HCT116 (cell line): ENCODE measurements around the gene CACNA2D3. TPM values are rescaled to one million over a fixed set of nuclear protein-coding genes. Genes with fewer than 3 reads are reported as not detected.

Source experiments
- ATAC-seq: fragments of 200-7000 bp; cut with Tn5 transposase; 2 replicates; pipeline ENCODE4 v1.9.1; 2020; ENCODE audit warnings: mild to moderate bottlenecking, moderate library complexity
- BruUV-seq: library from RNA; stranded (reverse); fragments of 400-500 nt; replicated peaks from 2 replicates; lab custom pipeline; 2021; lab: Mats Ljungman, UMichigan
- CTCF ChIA-PET: fragments of 300-600 bp; sonication (Branson Sonifier 250); formaldehyde crosslinking; loops from one replicate; lab custom pipeline; 2021; ENCODE audit warnings: antibody characterized with exemption; lab: Charles Lee
- POLR2A ChIA-PET: fragments of 300-600, 350-600 bp; sonication (Branson Sonifier 250); formaldehyde crosslinking; loops from one replicate; lab custom pipeline; 2021; ENCODE audit warnings: antibody characterized with exemption; lab: Charles Lee
- RAD21 ChIA-PET, 2 experiments: fragments of 300-600 bp; sonication (Branson Sonifier 250); formaldehyde crosslinking; loops; one replicate each; lab custom pipeline; 2023; ENCODE audit warnings: low total read pairs in 2 of 2; ENCODE audit not compliant: uncharacterized antibody in 2 of 2, unreplicated experiment in 2 of 2, low non-redundant PET in 1 of 2; lab: Charles Lee
- DNase-seq: peaks from one replicate; pipeline ENCODE4 v3.0.0-alpha.2; 2010; ENCODE audit warnings: low read depth, low spot score
- H2AFZ ChIP-seq: fragments of 200-600 bp; shearing (Covaris generic), sonication (generic); 2 replicates; pipeline ENCODE4 v1.6.1; 2017; ENCODE audit warnings: low read depth, mixed run types, mixed read lengths, antibody characterized with exemption, low read length; ENCODE audit not compliant: poor library complexity, severe bottlenecking
- H3K27ac ChIP-seq: 2 replicates; pipeline ENCODE4 v1.5.1; 2012; ENCODE audit warnings: low read depth, low read length
- H3K27me3 ChIP-seq: fragments of 200-600 bp; sonication (generic); 2 replicates; pipeline ENCODE4 v1.6.1; 2016; ENCODE audit warnings: mixed run types, low read length, mixed read lengths; ENCODE audit not compliant: insufficient read depth
- H3K36me3 ChIP-seq, 2 experiments: fragments of 200-500 bp in 1 of 2; fragments of 200-600 bp in 1 of 2; sonication (Bioruptor generic) in 1 of 2; sonication (generic) in 1 of 2; 2 replicates each; pipeline versions ENCODE4 v1.5.1 to v1.6.1; 2014 to 2016; ENCODE audit warnings: low read length in 2 of 2, inconsistent platforms in 1 of 2, mixed read lengths in 1 of 2, mixed run types in 1 of 2; ENCODE audit not compliant: insufficient read depth in 2 of 2, control insufficient read depth in 1 of 2
- H3K4me1 ChIP-seq, 2 experiments: fragments of 200-600 bp in 1 of 2; sonication (generic) in 1 of 2; 2 replicates each; pipeline versions ENCODE4 v1.5.1 to v1.6.1; 2012 to 2017; ENCODE audit warnings: low read length in 2 of 2, inconsistent platforms in 1 of 2, mild to moderate bottlenecking in 1 of 2, mixed read lengths in 1 of 2, mixed run types in 1 of 2, moderate library complexity in 1 of 2; ENCODE audit not compliant: insufficient read depth in 2 of 2, control insufficient read depth in 1 of 2
- H3K4me2 ChIP-seq: fragments of 200-600 bp; sonication (generic); 2 replicates; pipeline ENCODE4 v1.6.1; 2017; ENCODE audit warnings: mixed run types, low read length, mixed read lengths
- H3K4me3 ChIP-seq, 2 experiments: fragments of 200-600 bp in 1 of 2; sonication (generic) in 1 of 2; replicated peaks in 1 of 2; 2 replicates each; pipeline ENCODE4 v1.5.1; 2011 to 2016; ENCODE audit warnings: low read length in 2 of 2, control low read depth in 1 of 2, low read depth in 1 of 2, mild to moderate bottlenecking in 1 of 2, mixed read lengths in 1 of 2, mixed run types in 1 of 2
- H3K79me2 ChIP-seq: fragments of 200-600 bp; sonication (generic); 2 replicates; pipeline ENCODE4 v1.6.1; 2017; ENCODE audit warnings: mild to moderate bottlenecking, mixed run types, low read length, moderate library complexity, mixed read lengths; ENCODE audit not compliant: insufficient read depth
- H3K9ac ChIP-seq: fragments of 200-600 bp; sonication (generic); 2 replicates; pipeline ENCODE4 v1.6.1; 2016; ENCODE audit warnings: low read length, mixed read lengths
- H3K9me2 ChIP-seq: fragments of 200-600 bp; sonication (generic), shearing (Covaris generic); 2 replicates; pipeline ENCODE4 v1.6.1; 2017; ENCODE audit warnings: mixed run types, mild to moderate bottlenecking, moderate library complexity; ENCODE audit not compliant: insufficient read depth
- H3K9me3 ChIP-seq, 2 experiments: fragments of 200-500 bp in 1 of 2; fragments of 200-600 bp in 1 of 2; sonication (Bioruptor generic) in 1 of 2; sonication (generic) in 1 of 2; 2 replicates each; pipeline ENCODE4 v1.6.1; 2014 to 2017; ENCODE audit warnings: low read length in 2 of 2, mixed read lengths in 2 of 2, inconsistent platforms in 1 of 2, low read depth in 1 of 2, mild to moderate bottlenecking in 1 of 2, mixed run types in 1 of 2, moderate library complexity in 1 of 2; ENCODE audit not compliant: control insufficient read depth in 1 of 2, insufficient read depth in 1 of 2
- H4K20me1 ChIP-seq: fragments of 200-600 bp; sonication (generic), shearing (Covaris generic); 2 replicates; pipeline ENCODE4 v1.6.1; 2017; ENCODE audit warnings: mixed run types, mild to moderate bottlenecking, moderate library complexity; ENCODE audit not compliant: insufficient read depth
- ELF1 ChIP-seq: IDR thresholded peaks from 2 replicates; pipeline ENCODE4 v1.6.1; 2012; ENCODE audit warnings: low read depth, borderline replicate concordance
- POLR2AphosphoS5 ChIP-seq: IDR thresholded peaks from 2 replicates; pipeline ENCODE4 v1.6.1; 2011; ENCODE audit warnings: mild to moderate bottlenecking, low read depth, low read length, moderate library complexity
- intact Hi-C: fragments of 100-400 bp; cut with micrococcal nuclease; formaldehyde crosslinking; loops from 2 replicates; pipeline ENCODE4 v1.10.0; 2022
- total RNA-seq: library from RNA; stranded (reverse); gene quantifications from one replicate; pipeline ENCODE4 v1.2.1, GENCODE V29; 2021; ENCODE audit not compliant: unreplicated experiment

CACNA2D3 gene
- total RNA-seq, 1 experiment from 2014 or later: 0.20 TPM

GRCh38 chr3:54856271-54856670 is 733.9 kb downstream of the CACNA2D3 start:
- BruUV-seq: no TSS peak
- Histone ChIP-seq H3K9ac (no peak overlapping the region), H3K36me3 (no peaks in the 10 kb centered on the region), H3K9me2 (no peaks in the 10 kb centered on the region), H3K27ac (no peak overlapping the region), H3K79me2 (no peaks in the 10 kb centered on the region), H3K27me3 (no peaks in the 10 kb centered on the region), H3K4me1 (no peaks in the 10 kb centered on the region), H3K4me2 (no peak overlapping the region), H3K9me3 (peaks cover 0 to 6% of the 10 kb centered on the region in 2 experiments; a peak in 1 of 4 replicates), H4K20me1 (no peaks in the 10 kb centered on the region), H3K4me3 (no peak overlapping the region), H2AFZ (no peak overlapping the region)
- TF ChIP-seq ELF1: no peak
- intact Hi-C loops: loop anchor here (10.0 kb wide), 1 partner anchor 1189 kb away; no protein-coding TSS in a partner anchor
- RAD21 ChIA-PET: no interaction called here
- DNase-seq: no peak
- CTCF ChIA-PET: no interaction called here
- ATAC-seq: no peak
- POLR2A ChIA-PET: no interaction called here

DNA sequence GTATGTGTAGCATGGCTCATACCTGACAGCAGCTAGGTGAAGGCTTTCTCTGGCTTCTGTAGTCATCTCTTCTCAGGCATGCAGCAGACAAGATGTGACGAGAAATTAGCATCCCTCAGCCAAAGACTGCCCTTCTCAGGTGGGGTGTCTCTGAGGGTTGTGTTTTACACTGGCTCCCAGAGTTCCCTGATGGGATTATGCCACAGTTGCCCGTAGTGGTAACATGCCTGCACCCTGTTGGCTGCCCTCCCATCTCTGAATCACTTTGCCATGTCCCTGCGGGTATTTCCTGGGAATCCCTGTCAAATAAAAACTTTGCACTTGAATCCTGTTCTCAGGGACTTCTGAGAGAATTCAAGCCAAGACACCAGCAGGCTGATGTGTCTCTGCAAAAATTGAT is 735.0 kb downstream of the CACNA2D3 start:
- peaks cover 0 to 6% of the 10 kb centered on the region in 2 experiments; a peak in 1 of 4 replicates for H3K9me3 ChIP-seq
- no TSS peak for BruUV-seq
- H3K36me3 ChIP-seq: no peaks in the 10 kb centered on the region
- ChIA-PET POLR2A (no interaction called here), RAD21 (no interaction called here), CTCF (no interaction called here)
- no peaks in the 10 kb centered on the region for H3K27me3 ChIP-seq
- intact Hi-C loops: loop anchor here (10.0 kb wide), 1 partner anchor 1187 kb away; no protein-coding TSS in a partner anchor
- H3K4me2 ChIP-seq: no peak overlapping the region
- ATAC-seq: no peak
- H3K9me2 ChIP-seq: no peaks in the 10 kb centered on the region
- H3K27ac ChIP-seq: no peak overlapping the region
- H3K9ac ChIP-seq: no peak overlapping the region
- no peak overlapping the region for H2AFZ ChIP-seq
- H3K4me3 ChIP-seq: no peak overlapping the region
- no peaks in the 10 kb centered on the region for H4K20me1 ChIP-seq
- no peaks in the 10 kb centered on the region for H3K79me2 ChIP-seq
- no peaks in the 10 kb centered on the region for H3K4me1 ChIP-seq
- no peak for TF ChIP-seq POLR2AphosphoS5
- no peak for DNase-seq
